ENCODE results near the gene NEB.
"Not testable (repeated sequence)": the region's sequence is repeated elsewhere in the genome, so short reads cannot be mapped to it uniquely, and the experiment has no call there.

NEB gene

DNA sequence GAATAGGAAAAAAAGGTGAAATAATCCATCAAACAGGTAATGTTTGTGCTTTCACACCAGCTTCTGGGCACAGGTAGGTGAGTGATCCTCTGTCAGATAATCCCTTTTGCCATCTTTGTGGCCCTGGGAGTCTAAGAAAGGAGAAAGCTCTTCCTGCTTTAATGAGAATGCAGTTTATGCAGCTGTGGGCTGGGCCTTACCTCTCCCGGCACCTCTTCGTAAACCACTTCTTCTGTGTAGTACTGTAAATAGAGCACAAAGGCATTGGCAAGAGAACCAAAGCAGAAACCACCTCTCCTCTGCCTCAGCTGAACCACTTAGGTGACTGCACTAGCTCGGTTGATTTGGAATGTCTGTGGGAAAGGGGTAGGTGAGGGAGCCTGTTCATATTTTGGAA lies 4.9 kb downstream of the NEB start:
- Mint-ChIP-seq H3K4me3 (no peak overlapping the region), H3K36me3 (no peaks in the 10 kb centered on the region), H3K27ac (no peak overlapping the region), H3K4me1 (no peaks in the 10 kb centered on the region), H3K27me3 (no peaks in the 10 kb centered on the region), H3K9me3 (no peaks in the 10 kb centered on the region)
- no peak for DNase-seq
- CTCF ChIA-PET, result no interaction called here

GRCh38 chr2:151728804-151729414 lies 5.4 kb downstream of the NEB start:
- Mint-ChIP-seq H3K4me1 (no peaks in the 10 kb centered on the region), H3K9me3 (no peaks in the 10 kb centered on the region), H3K27me3 (peaks cover 3% of the 10 kb centered on the region), H3K36me3 (no peaks in the 10 kb centered on the region), H3K4me3 (no peak overlapping the region), H3K27ac (no peak overlapping the region)
- CTCF ChIA-PET, result interaction anchor here (0.6 kb wide), 1 partner anchor 184 kb away, joined by 3 read pairs; no protein-coding TSS in a partner anchor
- DNase-seq, result no peak

DNA sequence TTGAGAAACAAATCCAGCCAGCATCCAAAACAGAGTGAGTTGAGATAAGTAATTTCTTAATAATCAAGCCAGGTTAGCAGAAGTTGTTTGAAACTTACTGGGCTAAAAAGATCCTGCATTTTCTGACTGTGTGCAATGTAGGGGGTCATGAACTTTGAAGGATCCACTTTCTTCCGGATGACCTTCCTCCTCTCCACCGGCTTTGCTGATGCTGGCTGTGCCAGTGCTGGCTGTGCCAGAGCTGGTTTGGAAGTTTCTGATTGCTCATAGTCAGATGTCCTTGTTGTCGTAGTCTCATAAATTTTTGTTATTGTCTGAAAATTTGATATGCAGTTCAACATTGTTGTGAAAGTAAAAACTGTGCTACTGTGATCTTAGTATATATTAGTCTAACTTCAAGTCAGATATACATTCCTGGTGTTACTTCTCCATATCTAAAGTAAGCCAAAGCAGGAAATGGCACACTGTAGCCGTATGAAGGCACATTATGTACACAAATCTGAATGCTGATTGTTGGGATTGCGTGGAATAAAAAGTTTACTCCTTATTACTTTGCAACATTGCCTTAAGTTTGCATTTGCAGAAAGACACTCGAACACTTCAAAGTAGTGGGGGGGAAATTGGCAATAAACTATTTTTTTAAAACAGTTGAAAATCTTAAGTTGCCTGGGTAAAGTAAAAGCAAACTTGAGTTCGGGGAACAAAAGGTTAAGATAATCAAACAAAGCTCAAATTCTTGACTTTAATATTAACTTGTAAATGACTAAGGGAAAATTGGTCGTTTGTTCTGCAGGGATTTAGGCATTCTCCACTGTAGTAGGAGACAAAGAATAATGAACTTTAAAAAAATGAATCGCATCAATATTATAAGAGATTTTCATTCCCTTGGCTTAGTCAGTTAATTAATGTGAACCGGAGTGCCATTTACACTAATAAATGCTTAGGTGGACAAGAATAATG lies 6.4 kb downstream of the NEB start:
- Mint-ChIP-seq H3K27ac (no peak overlapping the region), H3K9me3 (no peaks in the 10 kb centered on the region), H3K4me1 (no peaks in the 10 kb centered on the region), H3K27me3 (peaks cover 4% of the 10 kb centered on the region), H3K36me3 (no peaks in the 10 kb centered on the region), H3K4me3 (no peak overlapping the region)
- CTCF ChIA-PET, result no interaction called here
- no peak for DNase-seq

- H3K9me3 Mint-ChIP-seq, result no peaks in the 10 kb centered on the region
- no peaks in the 10 kb centered on the region for H3K36me3 Mint-ChIP-seq
- CTCF ChIA-PET, result no interaction called here
- H3K4me3 Mint-ChIP-seq, result no peak overlapping the region
- no peak for DNase-seq
- no peak overlapping the region for H3K27ac Mint-ChIP-seq
- peaks cover 4% of the 10 kb centered on the region for H3K27me3 Mint-ChIP-seq
- no peaks in the 10 kb centered on the region for H3K4me1 Mint-ChIP-seq
These were observed 13.1 kb downstream of the NEB start for GRCh38 chr2:151721161-151721560.

DNA sequence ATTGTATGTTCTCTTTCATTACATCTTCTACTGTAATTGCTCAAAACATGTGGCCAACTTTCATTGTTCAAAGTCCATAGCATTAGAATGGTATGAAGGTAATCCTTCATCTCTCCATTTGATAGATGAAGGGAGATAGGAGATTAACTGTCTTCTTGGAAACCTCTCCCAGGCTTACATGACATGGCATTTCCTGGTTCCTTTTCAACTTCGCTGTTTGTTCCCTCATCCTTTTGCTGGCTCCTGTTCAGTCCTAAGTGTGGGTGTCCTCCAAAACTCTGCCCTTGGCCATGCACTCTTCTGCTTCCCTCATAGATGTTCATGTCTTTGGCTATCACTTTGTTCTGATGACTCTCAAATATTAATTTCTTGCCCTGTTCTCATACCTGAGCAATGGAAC lies 13.8 kb downstream of the NEB start:
- H3K4me1 Mint-ChIP-seq, result no peaks in the 10 kb centered on the region
- H3K36me3 Mint-ChIP-seq, result no peaks in the 10 kb centered on the region
- H3K4me3 Mint-ChIP-seq, result no peak overlapping the region
- H3K9me3 Mint-ChIP-seq, result no peaks in the 10 kb centered on the region
- no peak for DNase-seq
- H3K27ac Mint-ChIP-seq, result no peak overlapping the region
- CTCF ChIA-PET, result no interaction called here
- peaks cover 4% of the 10 kb centered on the region for H3K27me3 Mint-ChIP-seq

DNA sequence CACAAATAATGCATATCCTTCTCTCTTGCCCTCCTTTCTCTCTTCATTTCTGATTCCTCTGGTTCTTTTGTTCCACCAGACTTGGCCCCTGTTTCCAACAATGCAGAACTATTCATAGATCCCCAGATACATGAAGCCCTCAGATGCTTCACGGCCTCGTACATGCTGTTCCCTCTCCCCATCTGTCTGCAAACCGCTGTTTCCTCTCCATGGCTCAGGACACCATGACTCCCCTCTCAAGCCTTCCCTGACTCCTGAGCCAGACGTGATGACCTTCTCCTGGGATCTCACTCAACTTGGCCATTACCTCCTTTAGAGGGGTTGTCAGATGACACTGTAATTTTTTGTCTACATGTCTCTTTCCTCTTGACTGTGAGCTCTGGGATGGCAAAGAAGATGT lies 15.5 kb downstream of the NEB start:
- no peak for DNase-seq
- Mint-ChIP-seq H3K27me3 (peaks cover under 1% of the 10 kb centered on the region), H3K4me1 (no peaks in the 10 kb centered on the region), H3K9me3 (no peaks in the 10 kb centered on the region), H3K27ac (no peak overlapping the region), H3K36me3 (no peaks in the 10 kb centered on the region), H3K4me3 (no peak overlapping the region)
- CTCF ChIA-PET, result no interaction called here

- H3K27me3 Mint-ChIP-seq, result no peaks in the 10 kb centered on the region
- no peaks in the 10 kb centered on the region for H3K9me3 Mint-ChIP-seq
- no peak overlapping the region for H3K4me3 Mint-ChIP-seq
- no peaks in the 10 kb centered on the region for H3K36me3 Mint-ChIP-seq
- CTCF ChIA-PET, result no interaction called here
- DNase-seq, result no peak
- H3K4me1 Mint-ChIP-seq, result no peaks in the 10 kb centered on the region
- H3K27ac Mint-ChIP-seq, result no peak overlapping the region
These were observed 16.0 kb downstream of the NEB start for GRCh38 chr2:151718247-151718646.

GRCh38 chr2:151716721-151717120 lies 17.6 kb downstream of the NEB start:
- no peak for DNase-seq
- no peaks in the 10 kb centered on the region for H3K4me1 Mint-ChIP-seq
- no peak overlapping the region for H3K27ac Mint-ChIP-seq
- CTCF ChIA-PET, result no interaction called here
- no peaks in the 10 kb centered on the region for H3K36me3 Mint-ChIP-seq
- no peak overlapping the region for H3K4me3 Mint-ChIP-seq
- H3K9me3 Mint-ChIP-seq, result no peaks in the 10 kb centered on the region
- H3K27me3 Mint-ChIP-seq, result no peaks in the 10 kb centered on the region

DNA sequence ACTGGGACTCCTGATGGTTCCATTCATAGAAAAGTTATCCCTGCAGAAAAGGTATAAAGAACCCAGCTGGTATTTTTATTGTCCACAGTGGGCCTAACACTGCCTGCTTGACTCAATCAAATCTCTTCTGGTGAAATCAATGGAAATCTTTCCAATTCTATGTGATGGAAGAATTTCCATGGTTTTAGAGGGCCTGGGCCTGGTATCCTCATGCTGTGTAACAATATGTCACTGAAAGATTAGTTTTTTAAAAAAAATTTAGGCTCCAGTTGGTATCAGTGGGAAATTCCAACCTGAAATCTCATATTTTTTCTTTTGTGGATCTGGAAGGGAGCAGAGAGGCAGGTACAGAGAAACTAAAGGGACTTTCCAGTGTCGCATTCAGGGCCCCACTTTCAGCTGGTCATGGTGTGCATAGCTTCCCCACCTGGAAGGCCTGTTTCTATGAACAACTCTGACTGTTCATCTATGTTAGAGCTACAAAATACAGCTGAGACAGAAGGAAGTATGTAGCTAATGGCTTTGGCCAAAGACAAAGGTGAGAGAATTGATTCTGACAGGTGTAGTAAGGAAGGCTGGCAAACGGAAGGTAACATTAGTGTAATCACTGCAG lies 20.9 kb downstream of the NEB start:
- DNase-seq, result no peak
- no peaks in the 10 kb centered on the region for H3K36me3 Mint-ChIP-seq
- peaks cover 7% of the 10 kb centered on the region for H3K27me3 Mint-ChIP-seq
- no peak overlapping the region for H3K4me3 Mint-ChIP-seq
- CTCF ChIA-PET, result no interaction called here
- H3K4me1 Mint-ChIP-seq, result no peaks in the 10 kb centered on the region
- no peak overlapping the region for H3K27ac Mint-ChIP-seq
- no peaks in the 10 kb centered on the region for H3K9me3 Mint-ChIP-seq

DNA sequence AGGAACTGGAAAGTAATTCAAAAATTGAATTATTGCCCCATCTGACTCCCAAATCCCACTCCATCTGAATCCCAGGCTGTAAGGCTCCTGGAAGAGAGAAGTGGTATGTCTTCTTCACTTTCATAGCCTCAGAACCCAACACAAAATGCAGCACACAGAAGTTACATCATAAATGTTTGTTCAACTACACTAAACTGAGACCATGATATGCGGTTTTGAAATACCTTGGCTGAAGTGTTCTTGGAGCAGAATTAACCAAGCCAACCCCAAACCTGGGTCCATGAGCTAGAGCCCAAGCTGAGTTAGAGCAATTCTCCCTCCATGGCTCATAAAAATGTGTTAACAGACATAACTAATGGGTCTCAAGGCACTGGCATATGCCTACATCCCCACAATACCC lies 23.3 kb downstream of the NEB start:
- H3K4me3 Mint-ChIP-seq, result no peak overlapping the region
- CTCF ChIA-PET, result no interaction called here
- H3K27ac Mint-ChIP-seq, result no peak overlapping the region
- no peaks in the 10 kb centered on the region for H3K9me3 Mint-ChIP-seq
- no peak for DNase-seq
- no peaks in the 10 kb centered on the region for H3K4me1 Mint-ChIP-seq
- H3K27me3 Mint-ChIP-seq, result peaks cover 7% of the 10 kb centered on the region
- no peaks in the 10 kb centered on the region for H3K36me3 Mint-ChIP-seq

DNA sequence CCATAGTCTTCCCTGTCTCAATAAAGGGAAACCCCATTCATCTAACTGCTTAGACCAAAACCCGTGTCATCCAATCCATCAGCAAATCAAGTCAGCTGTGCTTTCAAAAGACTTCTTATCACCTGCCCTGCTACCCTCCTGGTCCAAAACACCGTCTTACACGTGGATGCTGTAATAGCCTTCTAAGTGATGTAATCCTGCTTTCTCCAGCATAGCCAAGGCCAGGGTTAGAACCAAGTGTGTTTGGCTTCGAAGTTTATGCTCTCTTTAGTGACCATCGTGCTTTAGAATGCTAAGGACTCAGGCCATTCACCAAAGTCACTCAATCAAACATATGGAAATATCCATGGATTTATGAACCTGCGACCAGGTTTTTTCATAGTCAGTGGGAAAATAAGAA lies 25.5 kb downstream of the NEB start:
- DNase-seq, result no peak
- Mint-ChIP-seq H3K4me3 (no peak overlapping the region), H3K4me1 (no peaks in the 10 kb centered on the region), H3K27ac (no peak overlapping the region), H3K36me3 (no peaks in the 10 kb centered on the region), H3K27me3 (peaks cover 7% of the 10 kb centered on the region), H3K9me3 (peaks cover 2% of the 10 kb centered on the region)
- CTCF ChIA-PET, result no interaction called here

DNA sequence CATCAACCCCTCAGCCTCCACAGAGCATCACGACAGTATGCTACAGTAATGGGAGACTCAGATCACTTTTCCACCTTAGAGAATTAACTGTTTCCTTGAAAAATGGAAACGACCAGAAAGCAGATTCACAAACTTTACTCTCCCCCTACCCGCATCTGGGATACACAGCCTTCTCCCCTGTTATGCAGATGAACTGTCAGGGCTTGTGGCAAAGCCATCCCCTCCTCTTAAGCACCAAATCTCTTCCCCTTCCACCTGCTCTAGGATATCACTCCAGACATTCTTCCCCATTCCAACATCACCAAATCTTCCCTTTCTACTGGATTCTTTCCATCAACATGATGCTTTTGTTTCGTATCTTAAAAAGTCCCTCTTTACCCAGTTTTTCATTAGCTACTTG lies 26.4 kb downstream of the NEB start:
- H3K4me3 Mint-ChIP-seq, result no peak overlapping the region
- no peaks in the 10 kb centered on the region for H3K4me1 Mint-ChIP-seq
- H3K27ac Mint-ChIP-seq, result no peak overlapping the region
- no peaks in the 10 kb centered on the region for H3K36me3 Mint-ChIP-seq
- peaks cover 2% of the 10 kb centered on the region for H3K9me3 Mint-ChIP-seq
- DNase-seq, result no peak
- CTCF ChIA-PET, result no interaction called here
- H3K27me3 Mint-ChIP-seq, result peaks cover 7% of the 10 kb centered on the region

GRCh38 chr2:151704480-151704961 lies 29.8 kb downstream of the NEB start:
- H3K27ac Mint-ChIP-seq, H3K27me3 Mint-ChIP-seq, H3K36me3 Mint-ChIP-seq, H3K9me3 Mint-ChIP-seq, H3K4me3 Mint-ChIP-seq, CTCF ChIA-PET, H3K4me1 Mint-ChIP-seq, DNase-seq: not testable (repeated sequence)

GRCh38 chr2:151698134-151698533 lies 36.1 kb downstream of the NEB start:
- H3K27me3 Mint-ChIP-seq, CTCF ChIA-PET, H3K36me3 Mint-ChIP-seq, H3K4me1 Mint-ChIP-seq, DNase-seq, H3K27ac Mint-ChIP-seq, H3K4me3 Mint-ChIP-seq, H3K9me3 Mint-ChIP-seq: not testable (repeated sequence)

DNA sequence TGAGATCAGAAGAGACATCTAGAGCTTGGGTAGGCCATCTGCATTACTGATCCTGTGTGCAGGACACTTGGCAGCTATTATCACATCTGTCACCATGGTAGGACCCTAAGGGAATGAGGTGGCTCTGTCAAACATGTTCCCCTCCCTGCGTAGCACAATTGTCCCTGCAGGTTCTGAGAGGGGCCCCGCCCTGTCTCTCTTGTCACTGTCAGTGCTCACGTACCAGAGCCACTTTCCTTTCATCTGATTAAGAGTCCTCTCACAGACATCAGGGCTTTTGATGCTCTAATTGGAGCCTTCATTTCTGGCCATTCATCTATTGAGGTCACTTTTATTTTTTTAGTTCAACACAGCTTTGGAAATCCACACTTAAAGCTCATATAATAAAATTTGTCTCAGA lies 38.5 kb downstream of the NEB start:
- Mint-ChIP-seq H3K9me3 (no peaks in the 10 kb centered on the region), H3K27me3 (peaks cover 9% of the 10 kb centered on the region), H3K36me3 (no peaks in the 10 kb centered on the region), H3K4me1 (no peaks in the 10 kb centered on the region), H3K4me3 (no peak overlapping the region), H3K27ac (no peak overlapping the region)
- no peak for DNase-seq
- CTCF ChIA-PET, result interaction anchor here (0.6 kb wide), 1 partner anchor 10 kb away, joined by 3 read pairs; no protein-coding TSS in a partner anchor
